ENCODE results near the gene MDM1. TPM values are rescaled to one million over a fixed set of nuclear protein-coding genes. Genes with fewer than 3 reads are reported as not detected.

MDM1 gene
- total RNA-seq, 1 experiment from 2014 or later, result 10.0 TPM

GRCh38 chr12:68341822-68342221 lies 9.7 kb upstream of the MDM1 start:
- RAD21 ChIA-PET (ENCODE audit: low non-redundant PET in 1 of 2, low total read pairs in 2 of 2, uncharacterized antibody in 2 of 2, unreplicated experiment in 2 of 2), result no interaction called here
- no TSS peak for BruUV-seq (replicated peaks)

More at GRCh38 chr12:68341822-68342221, 9.7 kb upstream of the MDM1 start:
- intact Hi-C loops (cut with micrococcal nuclease), result no loop called here
- ChIA-PET POLR2A (no interaction called here), CTCF (no interaction called here)
- Histone ChIP-seq H4K20me1 (ENCODE audit: insufficient read depth) (no peaks in the 10 kb centered on the region), H3K27ac (ENCODE audit: low read depth, low read length) (no peak overlapping the region), H3K9ac (ENCODE audit: low read length) (no peak overlapping the region), H3K4me3 (replicated peaks in 1 of 2; ENCODE audit: low read depth in 1 of 2, low read length in 2 of 2) (no peak overlapping the region), H3K9me3 (ENCODE audit: control insufficient read depth in 1 of 2, insufficient read depth in 1 of 2, low read depth in 1 of 2, low read length in 2 of 2) (no peaks in the 10 kb centered on the region), H2AFZ (ENCODE audit: low read depth, low read length, poor library complexity, severe bottlenecking) (no peak overlapping the region), H3K4me1 (ENCODE audit: control insufficient read depth in 1 of 2, insufficient read depth in 2 of 2, low read length in 2 of 2) (no peaks in the 10 kb centered on the region), H3K9me2 (ENCODE audit: insufficient read depth) (no peaks in the 10 kb centered on the region), H3K4me2 (ENCODE audit: low read length) (no peak overlapping the region), H3K79me2 (ENCODE audit: insufficient read depth, low read length) (no peaks in the 10 kb centered on the region), H3K27me3 (ENCODE audit: insufficient read depth, low read length) (peaks cover 33% of the 10 kb centered on the region; the same call in 1 of the 2 replicates), H3K36me3 (ENCODE audit: control insufficient read depth in 1 of 2, insufficient read depth in 2 of 2, low read length in 2 of 2) (no peaks in the 10 kb centered on the region)
- TF ChIP-seq RAD21 (IDR thresholded peaks at IDR 0.05; ENCODE audit: low read depth) (no peak), CBX3 (IDR thresholded peaks at IDR 0.05; ENCODE audit: low read depth) (no peak), FOSL1 (IDR thresholded peaks at IDR 0.05; ENCODE audit: low read depth) (no peak), EZH2phosphoT487 (IDR thresholded peaks at IDR 0.05; ENCODE audit: borderline replicate concordance) (no peak), TCF7L2 (IDR thresholded peaks at IDR 0.05; ENCODE audit: borderline replicate concordance, extremely low read depth, insufficient read depth, insufficient read length) (no peak), CTCF (IDR thresholded peaks at IDR 0.05 in 2 of 3, conservative IDR thresholded peaks at IDR 0.05 in 1 of 3; ENCODE audit: borderline replicate concordance in 1 of 3, insufficient read depth in 1 of 3, low read depth in 2 of 3, low read length in 2 of 3) (no peak), YY1 (IDR thresholded peaks at IDR 0.05; ENCODE audit: extremely low read depth, insufficient replicate concordance, low read depth, low read length) (no peak), CEBPB (IDR thresholded peaks at IDR 0.05; ENCODE audit: low read depth) (no peak)
- DNase-seq (ENCODE audit: low read depth, low spot score), result no peak
- no peak for ATAC-seq
